Lung (tissue), 12 donors: ENCODE data around the gene NOTCH2. TPM values are rescaled to one million over a fixed set of nuclear protein-coding genes. Genes with fewer than 3 reads are reported as not detected.

Experiments
- ATAC-seq: fragments of 200-7000 bp; cut with Tn5 transposase; one replicate; pipeline ENCODE4 v1.9.1; 2020; ENCODE audit warnings: moderate number of reproducible peaks; ENCODE audit not compliant: insufficient read depth, low FRiP score
- DNase-seq, 3 donors: peaks; one replicate each; pipeline ENCODE4 v3.0.0-alpha.2; 2013 to 2017
- H3K27ac ChIP-seq, 2 donors: one replicate each; pipeline ENCODE4 v1.5.1; 2013; ENCODE audit warnings: mild to moderate bottlenecking in 2 of 2, moderate library complexity in 2 of 2, control low read depth in 1 of 2, inconsistent platforms in 1 of 2, low read depth in 1 of 2, low read length in 1 of 2
- H3K27me3 ChIP-seq, 3 donors: one replicate each; pipeline ENCODE4 v1.5.1; 2013; ENCODE audit warnings: low read length in 2 of 3; ENCODE audit not compliant: control insufficient read depth in 3 of 3, insufficient read depth in 3 of 3
- H3K36me3 ChIP-seq, 4 donors: one replicate each; pipeline ENCODE4 v1.5.1; 2013; ENCODE audit warnings: low read length in 4 of 4, mild to moderate bottlenecking in 1 of 4, moderate library complexity in 1 of 4; ENCODE audit not compliant: control insufficient read depth in 4 of 4, insufficient read depth in 4 of 4
- H3K4me1 ChIP-seq, 5 donors: one replicate each; pipeline ENCODE4 v1.5.1; 2013; ENCODE audit warnings: low read length in 5 of 5, mild to moderate bottlenecking in 2 of 5, moderate library complexity in 1 of 5; ENCODE audit not compliant: control insufficient read depth in 5 of 5, insufficient read depth in 5 of 5
- H3K4me3 ChIP-seq: one replicate; pipeline ENCODE4 v1.5.1; 2013; ENCODE audit warnings: mild to moderate bottlenecking, control low read depth, moderate library complexity
- H3K9ac ChIP-seq, 2 donors: one replicate each; pipeline ENCODE4 v1.5.1; 2013; ENCODE audit warnings: low read length in 2 of 2, control low read depth in 1 of 2; ENCODE audit not compliant: insufficient read depth in 1 of 2
- H3K9me3 ChIP-seq, 4 donors: one replicate each; pipeline ENCODE4 v1.5.1; 2013; ENCODE audit warnings: low read length in 3 of 4, mild to moderate bottlenecking in 1 of 4, moderate library complexity in 1 of 4; ENCODE audit not compliant: control insufficient read depth in 4 of 4, insufficient read depth in 3 of 4
- CTCF ChIP-seq: IDR thresholded peaks from 2 replicates; pipeline ENCODE4 v1.5.1; 2012; ENCODE audit warnings: mild to moderate bottlenecking; ENCODE audit errors: control extremely low read depth, extremely low read depth
- WGBS, 2 donors: extraction: QIAGEN DNeasy Blood & Tissue Kit; methylation state at CpG; one replicate each; pipeline ENCODE4 v1.1.7; 2013; 5-methylcytosine and 5-hydroxymethylcytosine counted together
- polyA plus RNA-seq, 2 donors: library from polyadenylated mRNA; stranded (reverse); fragments of 200-250 nt; gene quantifications; one replicate each; pipeline ENCODE4 v1.2.1, GENCODE V29; 2013
- total RNA-seq, 2 donors: library from RNA; depleted of rRNA in 1 of 2; stranded (reverse); fragments of >200 nt in 1 of 2; gene quantifications; one replicate each; pipeline ENCODE4 v1.2.1, GENCODE V29; 2014 to 2021
- donor health status: control.
- donor health status: control.
- donor health status: Bipolar disorder and iron deficiency.
- donor health status: healthy.
- donor health status: DM: yes; HTN: yes; CAD: no.

NOTCH2 gene
- total and polyA plus RNA-seq, 4 donors = 6.8 to 179 (median 80.3) TPM

DNA sequence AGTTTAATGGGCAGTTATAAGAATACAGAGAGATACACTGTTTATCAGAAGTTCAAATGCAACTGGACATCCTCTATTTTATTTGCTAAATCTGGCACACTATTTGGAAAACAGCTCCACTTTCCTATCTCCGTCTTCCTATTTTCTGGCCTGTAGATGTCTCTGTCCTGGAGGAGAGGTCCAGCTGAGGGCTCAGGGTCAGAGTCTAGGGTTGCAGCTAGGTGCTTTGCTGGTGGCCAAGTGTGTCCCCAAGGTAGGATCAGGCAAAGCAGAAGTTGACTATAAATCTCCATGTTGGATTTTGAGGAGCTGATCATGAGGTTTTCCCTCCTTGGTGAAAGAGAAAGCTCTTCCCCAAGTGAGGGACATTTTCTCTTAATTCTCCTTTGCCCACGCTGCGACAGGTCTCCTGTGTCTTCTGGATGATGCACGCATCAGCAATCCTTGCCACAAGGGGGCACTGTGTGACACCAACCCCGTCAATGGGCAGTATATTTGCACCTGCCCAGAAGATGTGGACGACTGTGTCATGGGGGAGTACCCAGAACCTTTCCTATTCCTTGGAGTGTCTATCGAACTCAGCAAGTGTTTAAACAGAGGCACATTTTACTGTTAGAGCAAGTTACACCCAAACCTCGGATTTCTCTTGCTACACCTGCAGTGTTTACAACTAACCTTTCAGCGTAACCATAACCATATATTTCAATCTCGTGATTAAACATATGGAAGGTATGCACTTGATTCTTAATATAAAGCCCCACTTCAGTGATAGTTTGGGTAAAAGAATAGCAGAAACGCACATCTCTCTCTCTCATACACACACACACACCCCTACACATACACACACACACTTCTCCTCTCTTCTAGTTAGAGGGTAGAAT is 183.3 kb downstream of the NOTCH2 start:
- no peak overlapping the region for H3K27ac ChIP-seq
- peak; percentile 40 for TF ChIP-seq CTCF
- ATAC-seq (peak; percentile 72), DNase-seq (no peak)
- no peaks in the 10 kb centered on the region for H3K4me1 ChIP-seq
- H3K27me3 ChIP-seq = no peaks in the 10 kb centered on the region
- peaks cover 0 to 5% (median 3%) of the 10 kb centered on the region in 4 donors for H3K9me3 ChIP-seq
- no peak overlapping the region for H3K9ac ChIP-seq
- H3K36me3 ChIP-seq = no peaks in the 10 kb centered on the region
- H3K4me3 ChIP-seq = no peak overlapping the region
- 51 to 66% methylated on average over 11 of the region's 11 CpGs for WGBS, 2 donors

DNA sequence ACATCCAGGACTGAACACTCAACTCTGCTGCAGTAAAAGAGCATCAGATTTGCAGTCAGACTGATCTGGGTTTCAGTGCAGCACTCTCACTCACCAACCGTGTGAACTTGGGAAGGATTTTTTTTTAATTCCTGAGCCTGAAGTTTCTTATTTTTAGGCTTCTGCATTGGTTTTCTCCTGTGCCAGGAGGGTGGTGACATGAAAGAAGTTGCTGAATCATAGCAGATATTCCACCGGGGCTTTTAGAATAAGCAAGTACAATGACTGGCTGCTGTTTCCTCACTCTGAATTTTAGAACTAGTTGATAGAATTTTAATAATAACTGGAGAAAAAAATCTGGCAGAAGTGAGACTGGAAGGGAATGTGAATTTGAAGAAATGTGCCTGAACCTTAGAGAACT is 184.8 kb downstream of the NOTCH2 start:
- DNase-seq = no peak
- Histone ChIP-seq H3K9me3 (peaks cover 0 to 5% (median 3%) of the 10 kb centered on the region in 4 donors), H3K27ac (no peak overlapping the region), H3K27me3 (no peaks in the 10 kb centered on the region), H3K4me1 (no peaks in the 10 kb centered on the region), H3K36me3 (no peaks in the 10 kb centered on the region), H3K4me3 (no peak overlapping the region), H3K9ac (no peak overlapping the region)
- no peak for ATAC-seq
- WGBS, 2 donors = 15 to 36% methylated on average over 2 of the region's 2 CpGs
- no peak for TF ChIP-seq CTCF

- no peak for DNase-seq
- Histone ChIP-seq H3K27ac (no peak overlapping the region), H3K9me3 (peaks cover 0 to 2% (median 2%) of the 10 kb centered on the region in 4 donors), H3K9ac (no peak overlapping the region), H3K4me1 (no peaks in the 10 kb centered on the region), H3K4me3 (no peak overlapping the region), H3K36me3 (no peaks in the 10 kb centered on the region), H3K27me3 (no peaks in the 10 kb centered on the region)
- no peak for ATAC-seq
- no peak for TF ChIP-seq CTCF
- 83% methylated on average over 3 of the region's 3 CpGs for WGBS, 2 donors
Measured at GRCh38 chr1:119883826-119884225, 185.6 kb downstream of the NOTCH2 start.
